Superior temporal gyrus (tissue), 1 donor: ENCODE data around the gene PRPSAP1.
A peak's percentile ranks its signal among the peaks of the same experiment; 100 is the strongest.
"Not testable (repeated sequence)": the region's sequence is repeated elsewhere in the genome, so short reads cannot be mapped to it uniquely, and the experiment has no call there.

Source experiments
- DNase-seq: peaks from one replicate; pipeline ENCODE4 v3.0.0-alpha.2; 2016; ENCODE audit errors: extremely low spot score

PRPSAP1 gene

DNA sequence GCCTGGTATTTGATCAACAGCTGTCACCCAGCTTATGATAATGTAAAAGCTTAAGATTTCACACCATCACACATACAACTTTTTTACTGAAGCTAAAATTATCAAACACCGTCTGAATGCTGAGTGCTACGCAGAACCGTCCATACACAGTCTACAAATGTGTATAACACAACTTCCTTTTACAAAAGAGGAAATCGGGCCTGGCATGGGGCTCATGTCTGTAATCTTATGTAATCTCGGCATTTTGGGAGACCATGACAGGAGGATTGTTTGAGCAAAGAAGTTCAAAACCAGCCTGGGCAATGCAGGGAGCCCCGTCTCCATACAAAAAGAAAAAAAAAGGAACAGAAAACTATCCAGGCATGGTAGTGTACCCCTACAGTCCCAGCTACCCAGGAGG, 26.0 kb downstream of the PRPSAP1 start:
- DNase-seq: no peak

- DNase-seq: no peak
Measured at GRCh38 chr17:76326306-76326705, 27.4 kb downstream of the PRPSAP1 start.

DNA sequence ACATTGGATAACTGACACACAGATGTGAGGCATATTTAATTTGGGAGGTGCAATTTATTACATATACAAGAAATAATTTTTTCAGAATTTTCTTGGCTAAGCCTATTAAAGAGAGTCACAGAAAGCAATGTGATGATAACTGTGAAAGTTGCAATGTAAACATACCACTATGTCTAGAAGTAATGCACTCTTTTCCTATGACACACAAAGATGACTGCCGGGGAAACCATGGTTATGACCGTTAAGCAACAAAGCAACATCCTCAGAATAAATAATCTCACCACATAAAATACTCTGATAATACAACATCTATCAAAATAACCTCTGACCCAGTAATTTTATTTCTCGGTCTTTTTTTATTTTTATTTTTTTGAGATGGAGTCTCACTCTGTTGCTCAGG, 35.1 kb downstream of the PRPSAP1 start:
- DNase-seq: no peak

DNA sequence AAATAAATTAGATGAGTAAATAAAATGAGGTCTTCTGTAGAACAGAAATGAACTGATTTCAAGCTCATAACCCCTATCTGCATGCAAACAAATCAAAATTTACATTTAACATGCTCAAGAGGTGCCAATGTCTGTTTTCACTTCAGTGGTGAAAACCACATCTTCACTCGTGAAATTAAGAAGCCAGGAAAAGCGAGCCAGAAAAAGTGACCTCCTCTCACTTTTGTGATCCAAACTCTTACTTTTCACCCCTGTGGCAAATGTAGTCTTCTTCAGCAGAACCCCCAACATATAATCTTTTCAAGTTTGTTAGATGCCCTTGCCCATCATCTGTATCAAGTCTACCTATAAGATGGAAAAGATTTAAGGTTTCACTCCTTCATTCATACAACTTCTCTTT, 36.2 kb downstream of the PRPSAP1 start:
- no peak for DNase-seq

DNA sequence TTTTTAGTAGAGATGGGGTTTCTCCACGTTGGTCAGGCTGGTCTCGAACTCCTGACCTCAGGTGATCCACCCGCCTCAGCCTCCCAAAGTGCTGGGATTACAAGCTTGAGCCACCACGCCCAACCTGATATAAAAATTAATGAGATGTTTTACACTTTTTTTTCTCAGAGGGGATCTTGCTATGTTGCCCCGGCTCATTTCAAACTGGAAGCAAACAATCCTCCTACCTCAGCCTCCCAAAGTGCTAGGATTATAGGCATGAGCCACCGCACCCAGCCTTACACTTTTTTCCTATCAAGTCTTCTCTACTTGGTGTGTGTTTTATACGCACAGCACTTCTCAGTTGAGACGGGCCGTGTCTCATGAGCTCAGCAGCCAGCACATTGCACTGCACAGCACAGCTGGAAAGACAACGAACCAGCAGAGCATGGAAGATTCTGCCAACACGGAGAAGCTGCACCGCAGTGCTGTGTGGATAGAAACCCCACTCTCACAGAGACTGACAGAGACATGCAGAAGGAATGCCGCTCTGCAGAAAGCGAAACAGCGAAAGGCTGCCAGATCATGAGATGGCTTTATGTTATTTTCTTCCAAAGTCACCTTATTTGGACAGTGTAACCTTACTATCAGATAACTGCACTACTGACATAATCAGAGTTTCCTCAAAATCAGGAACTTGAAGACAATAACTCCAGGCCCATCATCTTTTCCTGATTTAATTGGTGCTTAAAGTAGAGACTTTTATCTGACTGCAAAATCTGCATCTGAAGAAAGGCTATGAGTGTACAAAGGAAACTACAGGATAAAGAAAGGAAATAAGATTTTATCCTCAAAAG, 39.1 kb downstream of the PRPSAP1 start:
- no peak for DNase-seq

DNA sequence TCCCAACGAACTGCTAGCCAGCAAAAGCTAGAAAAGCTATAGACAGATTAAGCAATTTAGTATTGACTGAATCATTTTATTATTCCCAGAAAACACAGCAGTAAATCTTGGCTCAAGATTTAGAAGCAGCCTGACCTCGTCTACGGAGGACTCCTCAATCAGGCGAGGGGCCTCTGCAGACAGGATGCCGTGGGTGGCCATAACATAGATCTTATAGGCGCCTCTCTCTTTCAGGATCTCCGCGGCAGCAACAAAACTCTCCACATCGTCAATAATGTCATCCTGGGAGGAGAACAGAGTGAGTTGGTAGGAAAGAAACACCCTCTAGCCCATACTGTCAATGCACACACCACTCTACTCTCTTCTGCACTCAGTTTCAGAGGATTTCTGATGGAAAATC, 41.0 kb downstream of the PRPSAP1 start:
- no peak for DNase-seq

DNA sequence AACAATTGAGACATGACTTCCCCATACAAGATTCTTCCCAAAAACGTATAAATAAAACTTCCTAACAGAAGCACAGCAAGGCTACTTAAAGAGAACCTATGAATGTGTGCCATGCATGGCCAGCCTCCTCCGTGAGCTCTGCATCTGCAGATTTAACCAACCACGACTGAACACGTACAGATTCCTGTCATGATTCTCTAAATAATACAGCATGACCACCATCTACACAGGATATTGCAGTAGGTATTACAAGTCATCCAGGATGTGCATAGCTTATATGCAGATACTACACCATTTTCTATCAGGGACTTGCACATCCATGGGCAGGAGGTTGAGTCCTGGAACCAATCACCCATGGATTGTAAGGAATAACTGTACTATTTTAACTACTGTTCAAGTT, 44.3 kb downstream of the PRPSAP1 start:
- no peak for DNase-seq

GRCh38 chr17:76307966-76308338, 45.8 kb downstream of the PRPSAP1 start, which contains the start of gene QRICH2:
TSS of gene QRICH2 (minus strand) at chr17:76308276. CDS start at chr17:76307998, 278 bp downstream.
- no peak for DNase-seq

- DNase-seq: no peak
Measured at GRCh38 chr17:76307299-76307965, 46.3 kb downstream of the PRPSAP1 start.

GRCh38 chr17:76305135-76305454, 48.6 kb downstream of the PRPSAP1 start:
- DNase-seq: not testable (repeated sequence)

GRCh38 chr17:76304226-76305134, 49.2 kb downstream of the PRPSAP1 start:
- DNase-seq: no peak

DNA sequence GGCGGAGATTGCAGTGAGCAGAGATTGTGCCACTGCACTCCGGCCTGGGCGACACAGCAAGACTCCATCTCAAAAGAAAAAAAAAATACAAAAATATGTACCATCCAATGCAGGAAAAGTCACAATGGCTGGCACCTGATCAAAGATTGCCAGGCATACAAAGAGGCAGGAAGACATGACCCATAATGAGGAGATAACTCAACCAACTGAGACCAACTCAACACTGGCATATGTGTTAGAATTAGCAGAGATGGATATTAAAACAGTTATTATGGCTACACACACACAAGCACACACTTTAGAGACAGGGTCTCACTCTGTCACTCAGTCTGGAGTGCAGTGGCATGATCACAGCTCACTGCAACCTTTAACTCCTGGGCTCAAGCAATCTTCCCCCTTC, 56.3 kb downstream of the PRPSAP1 start:
- DNase-seq: no peak

- no peak for DNase-seq
Measured at GRCh38 chr17:76296889-76297288, 56.8 kb downstream of the PRPSAP1 start.

DNA sequence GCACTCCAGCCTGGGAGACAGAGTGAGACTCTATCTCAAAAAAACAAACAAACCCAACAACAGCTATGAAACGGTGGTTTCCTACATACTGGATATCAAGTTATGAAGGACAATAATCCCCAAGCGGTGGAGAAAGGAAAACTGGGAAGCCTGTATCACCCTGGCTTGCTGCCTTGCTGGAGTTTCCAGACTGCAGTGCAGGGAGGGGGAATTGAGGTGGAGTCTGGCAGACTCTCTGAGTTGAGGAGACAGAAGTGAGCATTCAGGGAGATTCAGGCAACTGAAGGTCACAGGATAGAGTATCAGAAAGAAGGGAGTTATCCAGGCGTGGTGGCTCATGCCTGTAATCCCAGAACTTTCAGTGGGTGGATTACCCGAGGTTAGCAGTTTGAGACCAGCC, 57.5 kb downstream of the PRPSAP1 start:
- no peak for DNase-seq

DNA sequence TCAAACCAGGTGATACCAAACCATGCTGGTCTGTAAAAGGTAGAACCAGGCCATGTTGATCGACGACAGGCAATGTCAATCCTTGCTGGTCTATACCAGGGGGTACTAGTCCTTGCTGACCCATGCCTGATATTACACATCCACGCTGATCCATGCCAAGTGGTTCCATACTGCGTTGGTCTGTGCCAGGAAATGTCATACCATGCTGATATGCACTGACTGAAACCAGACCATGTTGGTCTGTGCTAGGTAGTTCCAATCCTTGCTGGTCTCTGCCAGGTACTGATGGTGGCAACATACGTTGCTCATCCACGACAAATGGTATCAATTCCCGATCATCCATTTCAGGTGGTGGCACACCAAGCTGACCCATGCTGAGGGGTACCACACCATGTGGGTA, 60.6 kb downstream of the PRPSAP1 start:
- DNase-seq: no peak

DNA sequence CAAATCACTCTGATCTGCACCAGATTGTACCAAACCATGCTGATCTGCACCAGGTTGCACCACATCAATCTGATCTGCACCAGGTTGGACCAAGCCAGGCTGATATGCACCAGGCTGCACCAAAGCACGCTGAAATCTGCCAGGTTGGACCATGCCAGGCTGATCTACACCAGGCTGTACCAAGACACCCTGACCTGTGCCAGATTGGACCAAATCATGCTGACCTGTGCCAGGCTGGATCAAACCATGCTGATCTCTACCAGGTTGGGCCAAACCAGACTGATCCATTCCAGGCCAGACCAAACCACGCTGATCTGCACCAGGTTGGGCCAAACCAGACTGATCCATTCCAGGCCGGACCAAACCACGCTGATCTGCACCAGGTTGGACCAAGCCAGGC, 61.1 kb downstream of the PRPSAP1 start:
- no peak for DNase-seq

DNA sequence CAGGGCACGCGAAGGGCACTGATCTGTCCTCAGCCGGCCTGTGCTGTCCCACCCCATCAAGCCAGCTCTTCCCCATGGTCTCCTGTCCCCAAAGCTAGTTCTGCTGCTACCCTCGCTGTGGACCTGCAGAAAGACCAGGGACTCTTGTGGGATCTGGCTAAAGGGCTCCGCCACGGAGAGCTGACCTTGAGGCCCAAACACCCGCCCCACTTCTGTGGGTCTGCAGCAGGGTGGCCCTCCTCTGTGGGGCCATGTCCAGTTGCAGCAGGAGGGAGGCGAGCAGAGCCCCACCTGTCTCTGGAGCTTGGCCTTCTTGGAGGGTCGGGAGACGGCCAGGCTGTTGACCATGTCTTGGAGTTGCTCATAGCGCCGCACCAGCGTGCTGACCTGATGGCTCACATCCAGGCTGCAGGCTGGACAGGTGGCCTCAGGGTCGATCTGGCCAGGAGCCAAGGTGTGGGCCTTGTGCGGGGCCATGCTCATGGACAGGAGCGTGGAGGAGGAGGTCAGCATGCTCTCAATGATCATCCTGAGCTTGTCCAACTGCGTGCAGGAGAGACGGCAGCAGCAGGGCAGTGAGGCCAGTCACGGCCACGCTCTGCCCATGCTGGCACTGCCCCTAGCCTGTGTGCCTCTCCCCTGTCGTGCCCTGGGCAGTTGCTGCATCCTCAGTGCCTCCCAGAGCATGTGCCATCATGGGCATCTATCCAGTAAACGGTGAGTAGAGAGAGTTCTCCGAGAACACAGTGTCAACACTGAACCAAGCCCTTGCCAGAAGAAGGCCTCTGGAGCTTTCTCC, 71.9 kb downstream of the PRPSAP1 start:
- DNase-seq: no peak

GRCh38 chr17:76280650-76281049, 73.1 kb downstream of the PRPSAP1 start:
- no peak for DNase-seq

DNA sequence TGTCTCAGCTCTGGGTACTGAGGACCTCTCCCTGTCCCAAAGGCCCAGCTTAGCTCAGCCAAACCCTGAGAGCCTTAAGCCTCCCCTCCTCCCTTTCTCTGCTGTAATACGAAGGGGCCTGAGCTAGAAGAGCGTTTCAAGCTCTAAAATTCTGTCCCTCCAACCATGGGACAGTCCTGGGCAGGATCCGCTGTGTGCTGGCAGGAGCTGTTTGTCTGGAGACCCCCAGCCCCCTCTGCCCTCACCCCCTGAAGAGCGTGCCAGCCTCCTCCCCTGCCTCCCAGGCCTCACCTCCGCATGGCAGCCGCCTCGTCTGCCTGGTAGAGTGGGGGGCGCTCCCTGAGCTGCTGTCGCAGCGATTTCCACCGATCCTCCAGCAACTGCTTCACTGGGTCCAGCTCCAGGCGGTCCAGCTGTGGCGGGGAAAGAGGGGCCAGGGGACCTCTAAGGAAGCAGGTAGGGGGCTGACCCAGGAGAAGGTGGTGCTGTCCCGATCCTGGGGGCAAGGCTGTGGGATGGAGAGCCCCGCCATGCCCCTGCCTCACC, 73.9 kb downstream of the PRPSAP1 start:
- no peak for DNase-seq

DNA sequence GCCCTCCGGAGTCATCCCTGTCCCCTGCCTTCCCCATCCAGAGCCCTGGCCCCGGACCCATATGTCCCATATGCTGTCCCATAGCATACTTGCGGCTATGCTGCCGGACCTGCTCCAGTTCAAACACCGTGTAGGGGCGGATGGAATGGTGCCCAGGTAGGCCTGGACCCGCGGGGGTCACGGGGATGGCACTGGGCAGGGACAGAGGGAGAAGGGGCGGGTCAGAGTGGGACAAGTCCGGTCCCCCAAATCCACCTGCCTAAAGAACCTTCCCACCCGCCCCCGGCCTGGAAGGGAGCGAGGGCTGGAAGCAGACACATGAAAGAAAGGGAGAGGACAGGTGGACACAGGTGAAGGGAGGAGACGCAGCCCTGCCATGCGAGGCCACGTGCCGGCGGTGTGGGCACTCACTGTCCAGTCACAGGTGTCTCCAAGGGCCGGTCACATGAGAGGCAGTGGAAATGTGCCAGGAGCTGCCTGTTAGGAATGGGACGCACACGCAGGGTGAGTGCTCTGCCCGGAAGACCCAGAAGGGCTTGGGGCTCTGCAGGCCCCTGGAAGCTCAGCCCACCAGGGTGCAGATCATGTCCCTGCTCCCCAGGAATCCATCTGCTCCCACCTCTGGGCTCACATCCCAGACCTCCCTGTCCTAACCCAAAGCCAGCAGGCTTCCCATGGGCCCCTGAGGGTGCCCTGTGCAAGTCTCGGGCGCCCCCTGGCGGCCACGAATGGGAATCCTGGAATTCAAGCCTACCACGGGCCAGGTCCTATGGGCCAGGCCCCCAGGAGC, 74.6 kb downstream of the PRPSAP1 start:
- DNase-seq: peak; percentile 91
